Neural crest cell (in vitro differentiated cells): Measurements from ENCODE around the gene OR1D5. TPM values are rescaled to one million over a fixed set of nuclear protein-coding genes. Genes with fewer than 3 reads are reported as not detected.
"Not testable (repeated sequence)": the region's sequence is repeated elsewhere in the genome, so short reads cannot be mapped to it uniquely, and the experiment has no call there.

ENCODE experiments used
- DNase-seq: peaks from one replicate; pipeline ENCODE4 v3.0.0; 2021; ENCODE audit warnings: low read depth, mixed read lengths, low spot score
- H3K27ac Mint-ChIP-seq: one replicate; pipeline ENCODE4 v1.8.0; 2021; ENCODE audit warnings: mild to moderate bottlenecking, mixed read lengths; ENCODE audit not compliant: unreplicated experiment
- H3K27me3 Mint-ChIP-seq: 2 replicates; pipeline ENCODE4 v1.8.0; 2021; ENCODE audit warnings: low read depth, mild to moderate bottlenecking, mixed read lengths
- H3K36me3 Mint-ChIP-seq: 2 replicates; pipeline ENCODE4 v1.8.0; 2021; ENCODE audit warnings: low read depth, mild to moderate bottlenecking, mixed read lengths
- H3K4me1 Mint-ChIP-seq: 2 replicates; pipeline ENCODE4 v1.8.0; 2021; ENCODE audit warnings: mixed read lengths
- H3K4me3 Mint-ChIP-seq: one replicate; pipeline ENCODE4 v1.8.0; 2021; ENCODE audit warnings: mild to moderate bottlenecking, mixed read lengths
- H3K9me3 Mint-ChIP-seq: 2 replicates; pipeline ENCODE4 v1.8.0; 2021; ENCODE audit warnings: mixed read lengths
- total RNA-seq: library from RNA; stranded (reverse); gene quantifications from 2 replicates; pipeline ENCODE4 v1.2.1, GENCODE V29; 2021
- TF ChIP-seq, protein P1 (sequence below): fragments of 200-600 bp; sonication (generic); conservative IDR thresholded peaks from 2 replicates; pipeline ENCODE4 v1.5.0; 2021; ENCODE audit warnings: antibody characterized with exemption, mild to moderate bottlenecking

OR1D5 gene
- total RNA-seq, 1 donor from 2014 or later = not detected

GRCh38 chr17:3033741-3034577 lies 29.4 kb downstream of the OR1D5 start:
- no peaks in the 10 kb centered on the region for H3K9me3 Mint-ChIP-seq
- no peaks in the 10 kb centered on the region for H3K4me1 Mint-ChIP-seq
- TF ChIP-seq, protein P1, sequence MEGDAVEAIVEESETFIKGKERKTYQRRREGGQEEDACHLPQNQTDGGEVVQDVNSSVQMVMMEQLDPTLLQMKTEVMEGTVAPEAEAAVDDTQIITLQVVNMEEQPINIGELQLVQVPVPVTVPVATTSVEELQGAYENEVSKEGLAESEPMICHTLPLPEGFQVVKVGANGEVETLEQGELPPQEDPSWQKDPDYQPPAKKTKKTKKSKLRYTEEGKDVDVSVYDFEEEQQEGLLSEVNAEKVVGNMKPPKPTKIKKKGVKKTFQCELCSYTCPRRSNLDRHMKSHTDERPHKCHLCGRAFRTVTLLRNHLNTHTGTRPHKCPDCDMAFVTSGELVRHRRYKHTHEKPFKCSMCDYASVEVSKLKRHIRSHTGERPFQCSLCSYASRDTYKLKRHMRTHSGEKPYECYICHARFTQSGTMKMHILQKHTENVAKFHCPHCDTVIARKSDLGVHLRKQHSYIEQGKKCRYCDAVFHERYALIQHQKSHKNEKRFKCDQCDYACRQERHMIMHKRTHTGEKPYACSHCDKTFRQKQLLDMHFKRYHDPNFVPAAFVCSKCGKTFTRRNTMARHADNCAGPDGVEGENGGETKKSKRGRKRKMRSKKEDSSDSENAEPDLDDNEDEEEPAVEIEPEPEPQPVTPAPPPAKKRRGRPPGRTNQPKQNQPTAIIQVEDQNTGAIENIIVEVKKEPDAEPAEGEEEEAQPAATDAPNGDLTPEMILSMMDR = no peak
- H3K4me3 Mint-ChIP-seq = no peak overlapping the region
- H3K27me3 Mint-ChIP-seq = peaks cover 7% of the 10 kb centered on the region
- no peak overlapping the region for H3K27ac Mint-ChIP-seq
- DNase-seq = no peak
- H3K36me3 Mint-ChIP-seq = no peaks in the 10 kb centered on the region

- no peaks in the 10 kb centered on the region for H3K4me1 Mint-ChIP-seq
- H3K27ac Mint-ChIP-seq = no peak overlapping the region
- peaks cover 5% of the 10 kb centered on the region for H3K27me3 Mint-ChIP-seq
- no peaks in the 10 kb centered on the region for H3K9me3 Mint-ChIP-seq
- TF ChIP-seq, protein P1 = no peak
- no peak overlapping the region for H3K4me3 Mint-ChIP-seq
- DNase-seq = no peak
- no peaks in the 10 kb centered on the region for H3K36me3 Mint-ChIP-seq
These were observed 30.2 kb downstream of the OR1D5 start for GRCh38 chr17:3033248-3033640.

- Mint-ChIP-seq H3K4me1 (no peaks in the 10 kb centered on the region), H3K36me3 (no peaks in the 10 kb centered on the region), H3K27ac (no peak overlapping the region), H3K9me3 (no peaks in the 10 kb centered on the region), H3K27me3 (peaks cover 5% of the 10 kb centered on the region), H3K4me3 (no peak overlapping the region)
- no peak for DNase-seq
- TF ChIP-seq, protein P1 = no peak
These were observed 30.9 kb downstream of the OR1D5 start for GRCh38 chr17:3032258-3033247.

- DNase-seq, H3K27me3 Mint-ChIP-seq, H3K27ac Mint-ChIP-seq, H3K4me1 Mint-ChIP-seq, H3K36me3 Mint-ChIP-seq, H3K9me3 Mint-ChIP-seq, H3K4me3 Mint-ChIP-seq: not testable (repeated sequence)
These were observed 32.4 kb downstream of the OR1D5 start for GRCh38 chr17:3030852-3031470.

- no peak for DNase-seq
- no peaks in the 10 kb centered on the region for H3K4me1 Mint-ChIP-seq
- H3K36me3 Mint-ChIP-seq = no peaks in the 10 kb centered on the region
- H3K4me3 Mint-ChIP-seq = no peak overlapping the region
- no peak overlapping the region for H3K27ac Mint-ChIP-seq
- TF ChIP-seq, protein P1 = no peak
- H3K9me3 Mint-ChIP-seq = no peaks in the 10 kb centered on the region
- H3K27me3 Mint-ChIP-seq = no peaks in the 10 kb centered on the region
These were observed 33.3 kb downstream of the OR1D5 start for GRCh38 chr17:3030096-3030495.
